Measurements from ENCODE around the gene ZKSCAN8. TPM values are rescaled to one million over a fixed set of nuclear protein-coding genes. Genes with fewer than 3 reads are reported as not detected.

Gene ZKSCAN8
- total and polyA plus RNA-seq, 2 donors (not counting 1 experiment from before 2014, with no cell fraction given): 13.4 to 21.6 TPM

DNA sequence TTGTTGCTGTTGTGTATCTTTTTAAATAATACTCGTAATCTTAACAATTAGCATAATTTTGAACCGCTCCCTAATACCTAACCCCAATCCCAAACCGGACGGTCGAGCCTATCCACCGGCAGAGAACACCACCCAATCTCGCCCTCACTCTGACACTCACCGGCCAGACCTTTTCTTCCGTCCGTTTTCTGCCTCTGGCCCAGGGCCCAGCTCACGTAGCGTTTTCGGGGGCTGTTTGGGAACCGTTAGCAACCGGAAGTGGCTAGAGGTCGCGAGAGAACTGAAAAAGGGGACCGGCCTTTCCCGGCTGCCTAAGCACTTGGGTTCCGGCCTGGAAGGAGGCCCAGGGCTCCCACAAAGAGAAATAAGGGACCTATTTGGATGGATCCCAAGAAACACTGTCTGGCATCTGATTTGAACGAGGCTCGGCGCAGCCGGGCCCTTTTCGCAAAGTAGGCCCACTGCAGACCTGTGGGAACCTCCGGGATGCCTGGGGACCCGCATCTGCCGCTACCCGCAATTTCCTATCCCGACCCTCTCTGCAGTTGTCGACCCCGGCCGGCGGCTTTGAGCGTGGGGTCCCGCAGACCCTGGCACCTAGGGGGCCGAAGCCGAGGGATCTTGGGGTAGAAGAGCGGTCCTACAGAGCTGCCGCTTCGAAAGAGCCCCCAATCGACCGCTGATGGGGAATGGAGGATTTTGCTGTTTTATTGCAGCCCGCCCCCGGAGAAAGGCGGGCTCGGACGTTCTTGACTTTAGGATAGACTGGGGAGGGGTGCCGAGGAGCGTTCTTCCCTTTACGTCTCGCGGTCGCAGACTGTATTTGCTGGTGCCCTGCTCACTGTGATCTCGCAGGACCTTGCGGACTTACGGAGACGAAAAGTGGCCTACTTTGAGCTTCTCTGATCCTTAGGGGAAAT, 4.8 kb upstream of the ZKSCAN8 start:
- peak overlapping the region; percentile 81 to 100 (median 82) for H3K4me3 ChIP-seq (replicated peaks in 1 of 4; ENCODE audit: control extremely low read depth in 1 of 4, insufficient read depth in 1 of 4, low read depth in 3 of 4, low read length in 4 of 4)
- no peaks in the 10 kb centered on the region for H3K9me3 ChIP-seq (ENCODE audit: control insufficient read depth, insufficient read depth, low read depth, low read length)
- H3K79me2 ChIP-seq (ENCODE audit: control insufficient read depth, insufficient read depth, low read length): peaks cover 31% of the 10 kb centered on the region
- peak overlapping the region; percentile 77 for H3K9ac ChIP-seq (ENCODE audit: insufficient read depth, low read length)
- H3K4me2 ChIP-seq (ENCODE audit: extremely low read depth, insufficient read depth, low read length): peak overlapping the region; percentile 77
- H3K27ac ChIP-seq (ENCODE audit: insufficient read depth, low read length): peak overlapping the region; percentile 77
- peak; percentile 97 to 98 for DNase-seq (ENCODE audit: low read depth in 2 of 2)
- no peaks in the 10 kb centered on the region for H3K36me3 ChIP-seq (ENCODE audit: control insufficient read depth, insufficient read depth, low read length)
- peak overlapping the region; percentile 92 for H2AFZ ChIP-seq (ENCODE audit: low read length)
- peaks cover 4% of the 10 kb centered on the region for H3K4me1 ChIP-seq (ENCODE audit: control insufficient read depth, extremely low read depth, insufficient read depth, low read length)
- H3K27me3 ChIP-seq (ENCODE audit: control insufficient read depth, insufficient read depth, low read length): no peaks in the 10 kb centered on the region
- H4K20me1 ChIP-seq (ENCODE audit: control insufficient read depth, extremely low read depth, insufficient read depth, low read length): no peaks in the 10 kb centered on the region
- TF ChIP-seq, protein P1, sequence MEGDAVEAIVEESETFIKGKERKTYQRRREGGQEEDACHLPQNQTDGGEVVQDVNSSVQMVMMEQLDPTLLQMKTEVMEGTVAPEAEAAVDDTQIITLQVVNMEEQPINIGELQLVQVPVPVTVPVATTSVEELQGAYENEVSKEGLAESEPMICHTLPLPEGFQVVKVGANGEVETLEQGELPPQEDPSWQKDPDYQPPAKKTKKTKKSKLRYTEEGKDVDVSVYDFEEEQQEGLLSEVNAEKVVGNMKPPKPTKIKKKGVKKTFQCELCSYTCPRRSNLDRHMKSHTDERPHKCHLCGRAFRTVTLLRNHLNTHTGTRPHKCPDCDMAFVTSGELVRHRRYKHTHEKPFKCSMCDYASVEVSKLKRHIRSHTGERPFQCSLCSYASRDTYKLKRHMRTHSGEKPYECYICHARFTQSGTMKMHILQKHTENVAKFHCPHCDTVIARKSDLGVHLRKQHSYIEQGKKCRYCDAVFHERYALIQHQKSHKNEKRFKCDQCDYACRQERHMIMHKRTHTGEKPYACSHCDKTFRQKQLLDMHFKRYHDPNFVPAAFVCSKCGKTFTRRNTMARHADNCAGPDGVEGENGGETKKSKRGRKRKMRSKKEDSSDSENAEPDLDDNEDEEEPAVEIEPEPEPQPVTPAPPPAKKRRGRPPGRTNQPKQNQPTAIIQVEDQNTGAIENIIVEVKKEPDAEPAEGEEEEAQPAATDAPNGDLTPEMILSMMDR (conservative IDR thresholded peaks at IDR 0.05 in 1 of 2, IDR thresholded peaks at IDR 0.05 in 1 of 2; ENCODE audit: low read depth in 1 of 2, low read length in 2 of 2): no peak
- TF ChIP-seq EZH2 (IDR thresholded peaks at IDR 0.05; ENCODE audit: low read length, missing control alignments): no peak

DNA sequence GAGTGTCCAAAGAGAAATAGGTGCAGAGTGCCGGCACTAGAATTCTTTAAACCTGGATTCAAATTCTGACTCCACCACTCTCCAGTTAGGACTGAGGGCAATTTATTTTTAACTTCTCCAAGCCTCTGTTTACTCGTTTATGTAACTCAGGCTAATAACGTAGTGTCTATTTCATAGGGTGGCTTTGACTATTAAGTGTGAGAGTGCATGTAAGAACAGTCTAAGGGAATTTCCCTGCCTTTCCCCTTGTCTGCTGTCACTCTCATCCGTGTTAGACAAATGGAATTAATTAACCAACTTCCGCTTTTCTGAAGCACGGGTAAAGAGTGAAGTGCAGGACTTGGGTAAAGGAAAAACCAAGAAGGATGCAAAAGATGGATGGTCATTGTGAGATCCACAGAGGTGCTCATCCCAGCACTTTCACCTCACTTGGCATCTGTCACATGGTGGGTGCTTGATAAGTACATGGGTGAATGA, 4.1 kb upstream of the ZKSCAN8 start:
- H3K79me2 ChIP-seq (ENCODE audit: control insufficient read depth, insufficient read depth, low read length): peaks cover 34% of the 10 kb centered on the region
- peak overlapping the region; percentile 69 for H2AFZ ChIP-seq (ENCODE audit: low read length)
- TF ChIP-seq, protein P1 (conservative IDR thresholded peaks at IDR 0.05 in 1 of 2, IDR thresholded peaks at IDR 0.05 in 1 of 2; ENCODE audit: low read depth in 1 of 2, low read length in 2 of 2): no peak
- no peak for TF ChIP-seq EZH2 (IDR thresholded peaks at IDR 0.05; ENCODE audit: low read length, missing control alignments)
- peak overlapping the region; percentile 77 for H3K4me2 ChIP-seq (ENCODE audit: extremely low read depth, insufficient read depth, low read length)
- H3K27me3 ChIP-seq (ENCODE audit: control insufficient read depth, insufficient read depth, low read length): no peaks in the 10 kb centered on the region
- DNase-seq (ENCODE audit: low read depth in 2 of 2): peak in 1 of 2 donors; percentile 29
- H4K20me1 ChIP-seq (ENCODE audit: control insufficient read depth, extremely low read depth, insufficient read depth, low read length): no peaks in the 10 kb centered on the region
- H3K27ac ChIP-seq (ENCODE audit: insufficient read depth, low read length): peak overlapping the region; percentile 77
- H3K36me3 ChIP-seq (ENCODE audit: control insufficient read depth, insufficient read depth, low read length): no peaks in the 10 kb centered on the region
- no peaks in the 10 kb centered on the region for H3K9me3 ChIP-seq (ENCODE audit: control insufficient read depth, insufficient read depth, low read depth, low read length)
- H3K4me3 ChIP-seq (replicated peaks in 1 of 4; ENCODE audit: control extremely low read depth in 1 of 4, insufficient read depth in 1 of 4, low read depth in 3 of 4, low read length in 4 of 4): peak overlapping the region; percentile 81 to 100 (median 82)
- peaks cover 4% of the 10 kb centered on the region for H3K4me1 ChIP-seq (ENCODE audit: control insufficient read depth, extremely low read depth, insufficient read depth, low read length)
- H3K9ac ChIP-seq (ENCODE audit: insufficient read depth, low read length): peak overlapping the region; percentile 77

DNA sequence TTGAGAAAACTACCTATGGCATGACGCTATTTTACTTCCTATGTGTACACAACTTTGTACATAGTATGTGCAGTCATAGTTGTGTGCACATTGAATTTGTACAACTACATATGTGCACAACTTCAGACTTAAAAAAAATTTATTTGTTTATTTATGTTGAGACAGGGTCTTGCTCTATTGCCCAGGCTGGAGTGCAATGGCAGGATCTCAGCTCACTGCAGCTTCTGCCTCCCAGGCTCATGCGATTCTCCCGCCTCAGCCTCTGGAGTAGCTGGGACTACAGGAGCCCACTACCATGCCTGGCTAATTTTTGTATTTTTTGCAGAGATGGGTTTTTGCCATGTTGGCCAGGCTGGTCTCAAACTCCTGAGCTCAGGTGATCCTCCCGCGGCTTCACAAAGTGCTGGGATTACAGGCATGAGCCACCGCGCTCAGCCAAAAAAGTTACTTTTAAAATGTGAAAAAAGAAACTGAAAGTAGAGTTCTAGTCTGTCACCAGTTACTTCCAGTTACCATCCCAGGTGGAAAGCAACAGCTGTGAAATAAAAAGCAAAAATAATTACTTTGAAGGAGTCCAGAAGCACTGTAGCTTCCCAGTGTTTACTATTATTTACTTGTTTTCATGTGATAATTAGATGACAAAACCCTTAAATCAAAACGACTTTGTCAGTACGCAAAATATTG, 1.7 kb upstream of the ZKSCAN8 start:
- Histone ChIP-seq H3K27me3 (ENCODE audit: control insufficient read depth, insufficient read depth, low read length) (no peaks in the 10 kb centered on the region), H3K4me3 (replicated peaks in 1 of 4; ENCODE audit: control extremely low read depth in 1 of 4, insufficient read depth in 1 of 4, low read depth in 3 of 4, low read length in 4 of 4) (peak overlapping the region in 1 of 4 experiments; percentile 4), H3K4me1 (ENCODE audit: control insufficient read depth, extremely low read depth, insufficient read depth, low read length) (peaks cover 4% of the 10 kb centered on the region), H3K79me2 (ENCODE audit: control insufficient read depth, insufficient read depth, low read length) (peaks cover 41% of the 10 kb centered on the region), H3K9ac (ENCODE audit: insufficient read depth, low read length) (no peak overlapping the region), H2AFZ (ENCODE audit: low read length) (peak overlapping the region; percentile 29), H3K9me3 (ENCODE audit: control insufficient read depth, insufficient read depth, low read depth, low read length) (no peaks in the 10 kb centered on the region), H3K36me3 (ENCODE audit: control insufficient read depth, insufficient read depth, low read length) (no peaks in the 10 kb centered on the region), H3K4me2 (ENCODE audit: extremely low read depth, insufficient read depth, low read length) (peak overlapping the region; percentile 50), H3K27ac (ENCODE audit: insufficient read depth, low read length) (no peak overlapping the region), H4K20me1 (ENCODE audit: control insufficient read depth, extremely low read depth, insufficient read depth, low read length) (no peaks in the 10 kb centered on the region)
- DNase-seq (ENCODE audit: low read depth in 2 of 2): no peak
- TF ChIP-seq, protein P1 (conservative IDR thresholded peaks at IDR 0.05 in 1 of 2, IDR thresholded peaks at IDR 0.05 in 1 of 2; ENCODE audit: low read depth in 1 of 2, low read length in 2 of 2): no peak
- no peak for TF ChIP-seq EZH2 (IDR thresholded peaks at IDR 0.05; ENCODE audit: low read length, missing control alignments)

Data from fibroblast of lung (primary cell).